DND-41 (cell line): Measurements from ENCODE around the gene SLC22A12.

Experiments
- ATAC-seq: fragments of 200-7000 bp; cut with Tn5 transposase; 3 replicates; pipeline ENCODE4 v1.9.1; 2021; ENCODE audit warnings: low read depth; ENCODE audit not compliant: insufficient read depth
- DNase-seq: peaks from one replicate; pipeline ENCODE4 v3.0.0-alpha.2; 2020
- H2AFZ ChIP-seq: 2 replicates; pipeline ENCODE4 v1.6.0; 2012; ENCODE audit warnings: low read depth, low read length
- H3K27ac ChIP-seq: 2 replicates; pipeline ENCODE4 v1.5.1; 2012; ENCODE audit warnings: low read length, inconsistent platforms
- H3K27me3 ChIP-seq: fragments of 200-600 bp; sonication (generic); 2 replicates; pipeline ENCODE4 v1.6.0; 2012; ENCODE audit warnings: low read length, mild to moderate bottlenecking, inconsistent platforms; ENCODE audit not compliant: insufficient read depth, poor library complexity
- H3K36me3 ChIP-seq: 2 replicates; pipeline ENCODE4 v1.5.1; 2012; ENCODE audit warnings: low read length, inconsistent platforms; ENCODE audit not compliant: insufficient read depth
- H3K4me1 ChIP-seq: 2 replicates; pipeline ENCODE4 v1.5.1; 2012; ENCODE audit warnings: mild to moderate bottlenecking, low read length; ENCODE audit not compliant: insufficient read depth
- H3K4me2 ChIP-seq: 2 replicates; pipeline ENCODE4 v1.6.0; 2012; ENCODE audit warnings: mild to moderate bottlenecking, moderate library complexity, low read length, inconsistent platforms; ENCODE audit not compliant: insufficient read depth
- H3K4me3 ChIP-seq, 2 experiments: fragments of 200-600 bp in 1 of 2; shearing (Covaris generic) in 1 of 2; 2 replicates each; pipeline ENCODE4 v1.5.1; 2012 to 2016; ENCODE audit warnings: inconsistent platforms in 2 of 2, low read length in 2 of 2, mild to moderate bottlenecking in 2 of 2, low read depth in 1 of 2, moderate library complexity in 1 of 2
- H3K79me2 ChIP-seq: 2 replicates; pipeline ENCODE4 v1.6.0; 2012; ENCODE audit warnings: low read length, inconsistent platforms; ENCODE audit not compliant: insufficient read depth
- H3K9ac ChIP-seq: 2 replicates; pipeline ENCODE4 v1.6.0; 2012; ENCODE audit warnings: low read depth, mild to moderate bottlenecking, inconsistent platforms, low read length, moderate library complexity
- H3K9me3 ChIP-seq: 2 replicates; pipeline ENCODE4 v1.5.1; 2012; ENCODE audit warnings: low read length, moderate library complexity, mild to moderate bottlenecking, inconsistent platforms; ENCODE audit not compliant: insufficient read depth, severe bottlenecking
- H4K20me1 ChIP-seq: 2 replicates; pipeline ENCODE4 v1.6.0; 2012; ENCODE audit warnings: low read length; ENCODE audit not compliant: insufficient read depth
- CTCF ChIP-seq: IDR thresholded peaks from 2 replicates; pipeline ENCODE4 v1.5.1; 2012; ENCODE audit warnings: borderline replicate concordance, low read length, moderate library complexity, mild to moderate bottlenecking; ENCODE audit not compliant: poor library complexity, severe bottlenecking; ENCODE audit errors: extremely low read depth
- EZH2 ChIP-seq: IDR thresholded peaks from 3 replicates; pipeline ENCODE4 v1.6.1; 2012; ENCODE audit warnings: borderline replicate concordance, low read depth, mild to moderate bottlenecking, moderate library complexity, low read length, inconsistent platforms; ENCODE audit not compliant: severe bottlenecking

Gene SLC22A12

GRCh38 chr11:64619811-64620380, 28.9 kb downstream of the SLC22A12 start:
- DNase-seq (peak; percentile 43), ATAC-seq (peak; percentile 31; the same call in 1 of the 3 replicates)
- no peak for TF ChIP-seq CTCF
- TF ChIP-seq EZH2, result no peak
- Histone ChIP-seq H3K9ac (no peak overlapping the region), H2AFZ (no peak overlapping the region), H3K4me3 (no peak overlapping the region), H3K36me3 (no peaks in the 10 kb centered on the region), H3K4me2 (no peak overlapping the region), H4K20me1 (no peaks in the 10 kb centered on the region), H3K79me2 (no peaks in the 10 kb centered on the region), H3K27ac (no peak overlapping the region), H3K27me3 (no peaks in the 10 kb centered on the region), H3K4me1 (peaks cover 18% of the 10 kb centered on the region), H3K9me3 (no peaks in the 10 kb centered on the region)

- no peaks in the 10 kb centered on the region for H3K36me3 ChIP-seq
- H2AFZ ChIP-seq, result no peak overlapping the region
- peaks cover 18% of the 10 kb centered on the region for H3K4me1 ChIP-seq
- H3K27me3 ChIP-seq, result no peaks in the 10 kb centered on the region
- H3K9me3 ChIP-seq, result no peaks in the 10 kb centered on the region
- DNase-seq, result peak; percentile 32
- H3K4me3 ChIP-seq, result no peak overlapping the region
- H3K9ac ChIP-seq, result no peak overlapping the region
- no peak overlapping the region for H3K27ac ChIP-seq
- H3K79me2 ChIP-seq, result no peaks in the 10 kb centered on the region
- no peaks in the 10 kb centered on the region for H4K20me1 ChIP-seq
- no peak overlapping the region for H3K4me2 ChIP-seq
- peak; percentile 20; the same call in 1 of the 3 replicates for ATAC-seq
- TF ChIP-seq CTCF (no peak), EZH2 (no peak)
These were observed 29.5 kb downstream of the SLC22A12 start for GRCh38 chr11:64620381-64620971.

GRCh38 chr11:64621283-64622019, 30.4 kb downstream of the SLC22A12 start:
- peak; percentile 63 for DNase-seq
- H3K4me2 ChIP-seq, result no peak overlapping the region
- H3K9me3 ChIP-seq, result no peaks in the 10 kb centered on the region
- no peaks in the 10 kb centered on the region for H3K27me3 ChIP-seq
- peak; percentile 83 for ATAC-seq
- no peaks in the 10 kb centered on the region for H4K20me1 ChIP-seq
- H3K36me3 ChIP-seq, result no peaks in the 10 kb centered on the region
- H3K4me3 ChIP-seq, result no peak overlapping the region
- H3K4me1 ChIP-seq, result peaks cover 18% of the 10 kb centered on the region
- H3K9ac ChIP-seq, result no peak overlapping the region
- TF ChIP-seq EZH2 (no peak), CTCF (no peak)
- H3K79me2 ChIP-seq, result no peaks in the 10 kb centered on the region
- no peak overlapping the region for H2AFZ ChIP-seq
- H3K27ac ChIP-seq, result 0 out of 2 replicates have a peak overlapping the region, but pooled peaks have one; percentile 31
